HUES64 (cell line): ENCODE data around the gene RGSL1.

Experiments
- H3K27ac ChIP-seq: 2 replicates; pipeline ENCODE4 v1.7.0; 2013; ENCODE audit warnings: low read depth, low read length, inconsistent platforms
- H3K27me3 ChIP-seq: 2 replicates; pipeline ENCODE4 v1.6.1; 2013; ENCODE audit warnings: mild to moderate bottlenecking, low read length; ENCODE audit not compliant: insufficient read depth
- H3K36me3 ChIP-seq: 2 replicates; pipeline ENCODE4 v1.6.1; 2013; ENCODE audit warnings: mild to moderate bottlenecking, low read length; ENCODE audit not compliant: insufficient read depth
- H3K4me1 ChIP-seq: 2 replicates; pipeline ENCODE4 v1.6.1; 2013; ENCODE audit warnings: mild to moderate bottlenecking, low read length, moderate library complexity; ENCODE audit not compliant: insufficient read depth
- H3K4me3 ChIP-seq: 2 replicates; pipeline ENCODE4 v1.5.1; 2013; ENCODE audit warnings: mild to moderate bottlenecking, low read length, moderate library complexity
- H3K9ac ChIP-seq: 2 replicates; pipeline ENCODE4 v1.6.1; 2013; ENCODE audit warnings: mild to moderate bottlenecking, low read depth, low read length
- H3K9me3 ChIP-seq: 2 replicates; pipeline ENCODE4 v1.6.1; 2013; ENCODE audit warnings: low read depth, low read length; ENCODE audit not compliant: insufficient read depth
- WGBS: fragments of 150-250, 120-280 bp; methylation state at CpG from one replicate; pipeline ENCODE4 v1.1.7; 2013; ENCODE audit warnings: missing lambda C conversion rate; 5-methylcytosine and 5-hydroxymethylcytosine counted together

RGSL1 gene

DNA sequence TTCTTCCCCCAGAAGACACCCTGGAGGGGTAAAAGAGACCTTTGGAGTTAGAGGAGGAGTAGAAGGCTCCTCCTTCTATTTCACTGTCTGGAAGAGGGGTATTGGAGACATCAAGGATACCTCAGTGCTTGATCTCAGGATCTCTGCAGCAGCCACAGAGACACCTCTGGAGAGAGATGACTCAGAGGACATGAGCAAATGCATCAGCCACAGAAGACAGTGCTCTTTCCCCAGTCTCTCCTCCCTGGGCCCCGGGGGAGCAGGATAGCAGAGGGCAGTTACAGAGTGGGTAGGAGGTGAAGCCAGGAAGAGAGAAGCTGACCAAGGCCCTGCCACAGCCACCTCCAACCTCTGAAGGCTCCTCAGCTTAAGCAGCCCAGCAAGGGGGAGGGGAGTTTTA, 34.2 kb upstream of the RGSL1 start:
- no CpG with 5 or more reads among the region's 1 CpG for WGBS
- no peaks in the 10 kb centered on the region for H3K27me3 ChIP-seq

DNA sequence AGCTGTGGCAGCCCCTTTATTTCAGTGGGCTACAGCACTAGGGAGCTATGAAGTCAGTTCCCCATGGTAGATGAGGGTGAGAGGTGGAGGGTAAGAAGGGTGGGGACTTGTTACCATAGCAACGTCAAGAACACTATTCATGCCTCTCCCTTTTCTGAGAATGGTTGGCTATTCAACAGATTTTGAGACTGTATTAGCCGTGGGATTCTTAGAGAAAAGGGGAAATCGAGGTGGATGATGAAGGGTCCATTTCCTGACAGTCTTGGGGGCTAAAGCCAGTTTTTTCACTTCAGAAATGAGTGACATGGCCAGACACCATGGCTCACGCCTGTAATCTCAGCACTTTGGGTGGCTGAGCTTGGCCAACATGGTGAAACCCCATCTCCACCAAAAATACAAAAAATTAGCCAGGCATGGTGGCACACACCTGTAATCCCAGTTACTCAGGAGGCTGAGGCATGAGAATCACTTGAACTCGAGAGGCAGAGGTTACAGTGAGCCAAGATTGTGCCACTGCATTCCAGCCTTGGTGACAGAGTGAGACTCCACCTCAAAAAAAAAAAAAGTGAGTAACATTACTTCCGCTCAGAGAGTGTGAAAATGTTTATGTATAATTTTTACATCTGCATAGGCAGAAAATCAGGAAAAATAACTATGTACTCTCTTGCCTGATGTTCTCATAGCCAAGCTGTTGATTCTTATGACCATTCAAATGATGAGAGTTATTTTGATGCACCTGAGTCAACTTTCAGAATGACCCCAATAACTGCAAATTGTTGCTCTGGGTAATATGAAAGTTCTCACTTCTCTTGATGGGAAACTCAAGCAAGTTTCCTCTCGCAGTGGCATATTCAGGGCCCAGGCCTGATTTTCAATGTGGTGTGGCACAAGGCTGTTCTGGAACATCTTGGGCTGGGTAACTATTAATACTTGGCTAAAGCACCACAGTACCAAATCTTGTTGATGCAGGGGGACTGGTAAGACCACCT, 23.2 kb upstream of the RGSL1 start:
- H3K4me1 ChIP-seq, result no peaks in the 10 kb centered on the region; the same call in 1 of the 2 replicates
- no peak overlapping the region for H3K9ac ChIP-seq
- no peak overlapping the region for H3K4me3 ChIP-seq
- H3K27me3 ChIP-seq, result no peaks in the 10 kb centered on the region
- no peak overlapping the region for H3K27ac ChIP-seq
- no peaks in the 10 kb centered on the region for H3K9me3 ChIP-seq
- no peaks in the 10 kb centered on the region for H3K36me3 ChIP-seq
- 94% methylated on average over 7 of the region's 7 CpGs for WGBS

More for the DNA sequence above, 34.2 kb upstream of the RGSL1 start:
- Histone ChIP-seq H3K9me3 (no peaks in the 10 kb centered on the region), H3K4me3 (no peak overlapping the region), H3K9ac (no peak overlapping the region), H3K36me3 (no peaks in the 10 kb centered on the region), H3K27ac (no peak overlapping the region), H3K4me1 (no peaks in the 10 kb centered on the region)

DNA sequence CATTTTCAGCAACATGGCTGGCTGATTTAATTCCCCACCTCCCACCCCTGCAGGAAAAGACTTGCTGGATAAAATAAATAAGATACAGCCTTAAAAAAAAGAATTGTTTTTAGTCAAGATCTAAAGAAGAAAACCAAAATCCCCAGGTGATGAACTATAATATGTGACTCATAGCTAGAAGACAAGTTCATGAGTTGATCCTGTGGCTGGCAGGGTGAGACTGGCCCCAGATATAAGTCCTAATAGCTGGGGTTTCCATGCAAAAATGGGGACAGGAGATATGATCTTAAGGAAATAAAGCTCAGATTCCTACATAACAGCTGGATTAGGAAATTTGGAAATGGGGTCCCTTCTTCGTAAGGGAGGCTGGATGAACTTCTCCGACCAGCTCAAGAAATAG, 21.9 kb upstream of the RGSL1 start:
- no peaks in the 10 kb centered on the region; the same call in 1 of the 2 replicates for H3K4me1 ChIP-seq
- H3K27me3 ChIP-seq, result no peaks in the 10 kb centered on the region
- no peak overlapping the region for H3K9ac ChIP-seq
- no peak overlapping the region for H3K4me3 ChIP-seq
- no peaks in the 10 kb centered on the region for H3K36me3 ChIP-seq
- H3K9me3 ChIP-seq, result no peaks in the 10 kb centered on the region
- H3K27ac ChIP-seq, result no peak overlapping the region
- WGBS, result 100% methylated on average over 2 of the region's 2 CpGs

DNA sequence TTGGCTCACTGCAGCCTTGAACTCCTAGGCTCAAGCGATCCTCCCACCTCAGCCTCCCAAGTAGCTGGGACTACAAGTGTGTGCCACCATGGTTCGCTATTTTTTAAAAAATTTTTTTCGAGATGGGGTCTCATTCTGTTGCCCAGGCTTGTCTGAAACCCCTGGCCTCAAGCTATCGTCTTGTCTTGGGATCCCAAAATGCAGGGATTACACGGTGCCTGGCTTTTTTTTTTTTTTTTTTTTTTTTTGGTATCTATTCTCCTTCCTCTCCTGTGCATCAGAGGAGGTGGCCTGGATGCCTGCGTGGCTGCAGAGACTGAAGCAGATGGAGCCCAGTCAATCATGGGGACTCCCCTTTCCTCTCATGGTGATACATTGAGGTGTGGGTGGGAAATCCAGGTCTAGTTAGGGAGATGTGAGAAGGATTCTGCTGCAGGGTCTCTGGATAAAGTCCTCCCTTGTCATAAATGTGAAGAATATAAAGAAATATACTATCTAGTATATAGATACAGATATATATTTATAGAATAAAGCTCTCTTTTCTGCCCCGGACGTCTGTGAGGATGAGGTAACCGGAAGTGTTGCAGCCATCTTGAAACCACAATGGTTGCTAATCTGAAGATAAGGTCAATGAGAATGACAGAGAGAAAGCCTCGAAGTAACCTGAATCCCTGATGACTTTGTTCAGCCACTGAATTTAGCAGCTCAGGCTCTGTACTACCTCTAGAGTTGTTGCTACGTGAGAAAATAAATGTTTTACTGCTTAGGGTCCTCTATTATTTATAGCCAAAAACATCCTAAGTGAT, 19.5 kb upstream of the RGSL1 start:
- WGBS, result 92% methylated on average over 10 of the region's 11 CpGs
- Histone ChIP-seq H3K4me1 (no peaks in the 10 kb centered on the region; the same call in 1 of the 2 replicates), H3K36me3 (no peaks in the 10 kb centered on the region), H3K27ac (no peak overlapping the region), H3K27me3 (no peaks in the 10 kb centered on the region), H3K9me3 (no peaks in the 10 kb centered on the region), H3K4me3 (no peak overlapping the region), H3K9ac (no peak overlapping the region)

DNA sequence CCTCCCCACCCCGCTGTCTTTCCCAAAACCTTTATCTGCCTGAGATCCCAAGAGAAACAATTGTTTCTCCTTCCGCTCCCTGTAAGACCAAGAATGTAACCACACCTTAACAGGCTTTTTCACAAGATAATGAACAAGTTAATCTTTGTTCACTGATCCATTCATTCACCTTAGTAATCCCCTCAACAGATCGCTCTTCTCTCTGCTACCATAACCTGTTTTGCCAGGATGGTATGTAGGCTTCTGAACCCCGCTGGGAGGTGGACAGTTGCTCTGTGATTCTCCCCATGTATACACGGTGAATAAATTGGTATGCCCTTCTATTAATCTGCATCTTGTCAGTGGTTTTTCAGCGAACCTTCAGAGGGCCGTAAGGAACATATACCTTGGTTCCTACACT, 18.7 kb upstream of the RGSL1 start:
- whole genome bisulfite sequencing, result 93% methylated on average over 7 of the region's 7 CpGs

DNA sequence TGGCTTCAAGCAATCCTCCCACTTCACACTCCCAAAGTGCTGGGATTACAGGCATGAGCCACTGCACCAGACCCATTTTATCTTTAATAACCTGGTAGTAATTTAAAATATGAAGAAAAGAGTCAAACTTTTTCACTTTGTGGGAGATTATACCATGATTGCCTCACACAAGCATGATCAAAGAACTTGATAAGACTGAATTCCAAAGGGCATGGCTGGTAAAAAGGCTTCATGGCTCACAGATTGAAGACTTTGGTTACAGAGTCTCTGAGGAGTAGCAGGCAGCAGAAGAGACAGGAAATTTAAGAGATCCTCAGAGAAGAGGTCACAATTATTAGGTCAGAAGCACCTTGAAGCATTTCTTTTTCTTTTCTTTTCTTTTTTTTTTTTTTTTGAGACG, 16.4 kb upstream of the RGSL1 start:
- Histone ChIP-seq H3K27ac (no peak overlapping the region), H3K36me3 (no peaks in the 10 kb centered on the region), H3K4me1 (no peaks in the 10 kb centered on the region; the same call in 1 of the 2 replicates), H3K4me3 (no peak overlapping the region), H3K27me3 (no peaks in the 10 kb centered on the region), H3K9me3 (peaks cover 6% of the 10 kb centered on the region; the same call in 1 of the 2 replicates), H3K9ac (no peak overlapping the region)
- 92% methylated on average over 1 of the region's 1 CpG for WGBS

More for the DNA sequence above, 18.7 kb upstream of the RGSL1 start:
- H3K36me3 ChIP-seq, result no peaks in the 10 kb centered on the region
- H3K4me3 ChIP-seq, result no peak overlapping the region
- H3K9me3 ChIP-seq, result no peaks in the 10 kb centered on the region
- no peak overlapping the region for H3K27ac ChIP-seq
- no peak overlapping the region for H3K9ac ChIP-seq
- H3K4me1 ChIP-seq, result no peaks in the 10 kb centered on the region; the same call in 1 of the 2 replicates
- H3K27me3 ChIP-seq, result no peaks in the 10 kb centered on the region

DNA sequence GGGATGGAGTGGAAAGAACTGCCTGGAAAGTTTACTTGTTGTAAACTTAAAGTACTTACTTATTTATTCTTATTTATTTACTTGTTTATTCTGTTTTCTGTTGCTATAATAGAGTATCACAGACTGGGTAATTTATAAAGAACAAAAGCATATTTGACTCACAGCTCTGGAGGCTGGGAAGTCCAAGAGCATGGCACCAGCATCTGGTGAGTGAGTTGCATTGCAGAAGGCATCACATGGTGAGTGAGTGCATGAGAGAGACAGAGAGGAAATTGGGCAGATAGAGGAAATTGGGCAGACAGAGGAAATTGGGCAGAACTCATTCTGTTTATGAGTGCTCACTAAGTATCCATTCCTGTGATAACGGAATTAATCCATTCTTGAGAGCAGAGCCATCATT, 11.6 kb upstream of the RGSL1 start:
- no peak overlapping the region for H3K4me3 ChIP-seq
- H3K27me3 ChIP-seq, result no peaks in the 10 kb centered on the region
- H3K9ac ChIP-seq, result no peak overlapping the region
- H3K9me3 ChIP-seq, result peaks cover 6% of the 10 kb centered on the region; the same call in 1 of the 2 replicates
- H3K36me3 ChIP-seq, result no peaks in the 10 kb centered on the region
- WGBS, result 94% methylated on average over 1 of the region's 1 CpG
- no peaks in the 10 kb centered on the region for H3K4me1 ChIP-seq
- H3K27ac ChIP-seq, result no peak overlapping the region

DNA sequence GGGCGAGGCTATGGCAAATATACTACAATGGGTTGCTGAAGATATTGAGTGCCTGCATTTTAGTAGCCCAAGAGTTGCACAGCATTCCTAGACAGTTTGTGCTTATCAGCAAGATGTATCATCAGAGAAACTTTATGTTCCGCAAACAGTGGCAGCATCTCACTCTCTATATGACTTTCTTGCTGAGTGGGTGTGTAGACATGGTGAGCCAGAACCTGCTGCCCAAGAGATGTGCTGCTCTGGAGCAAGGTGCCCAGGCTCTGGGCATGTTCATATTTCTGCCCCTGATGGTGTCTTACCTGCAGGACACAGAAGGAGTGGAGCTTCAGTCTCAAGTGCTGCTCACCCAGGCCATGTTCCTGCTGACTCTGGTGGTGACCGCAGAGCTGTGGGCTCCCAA, 8.2 kb upstream of the RGSL1 start:
- no peaks in the 10 kb centered on the region for H3K36me3 ChIP-seq
- WGBS, result 96% methylated on average over 3 of the region's 3 CpGs
- no peak overlapping the region for H3K9ac ChIP-seq
- H3K27ac ChIP-seq, result no peak overlapping the region
- H3K4me1 ChIP-seq, result no peaks in the 10 kb centered on the region; the same call in 1 of the 2 replicates
- H3K4me3 ChIP-seq, result no peak overlapping the region
- H3K9me3 ChIP-seq, result peaks cover 6% of the 10 kb centered on the region; the same call in 1 of the 2 replicates
- H3K27me3 ChIP-seq, result no peaks in the 10 kb centered on the region

DNA sequence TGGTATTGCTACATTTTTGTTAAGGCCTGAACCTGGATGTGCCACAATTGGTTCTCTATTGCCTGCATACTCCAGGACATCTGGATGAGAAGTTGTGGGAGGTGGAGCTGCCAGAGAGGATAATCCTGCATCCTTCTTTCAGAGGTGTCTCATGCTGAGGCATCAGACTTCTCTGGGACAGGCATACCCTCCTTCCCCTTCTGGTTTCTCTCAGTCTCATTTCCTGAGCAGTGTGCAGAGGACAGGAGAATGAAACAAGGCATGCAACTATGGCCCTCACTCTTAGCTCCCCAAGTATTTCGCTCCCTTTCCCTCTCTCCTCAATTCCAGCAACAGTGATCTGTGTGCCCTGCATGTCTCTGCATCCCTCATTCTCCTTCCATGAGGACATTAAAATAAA, 7.6 kb upstream of the RGSL1 start:
- peaks cover 6% of the 10 kb centered on the region; the same call in 1 of the 2 replicates for H3K9me3 ChIP-seq
- no peak overlapping the region for H3K9ac ChIP-seq
- 92% methylated on average over 1 of the region's 1 CpG for WGBS
- no peak overlapping the region for H3K4me3 ChIP-seq
- H3K27ac ChIP-seq, result no peak overlapping the region
- no peaks in the 10 kb centered on the region; the same call in 1 of the 2 replicates for H3K4me1 ChIP-seq
- H3K36me3 ChIP-seq, result no peaks in the 10 kb centered on the region
- no peaks in the 10 kb centered on the region for H3K27me3 ChIP-seq

DNA sequence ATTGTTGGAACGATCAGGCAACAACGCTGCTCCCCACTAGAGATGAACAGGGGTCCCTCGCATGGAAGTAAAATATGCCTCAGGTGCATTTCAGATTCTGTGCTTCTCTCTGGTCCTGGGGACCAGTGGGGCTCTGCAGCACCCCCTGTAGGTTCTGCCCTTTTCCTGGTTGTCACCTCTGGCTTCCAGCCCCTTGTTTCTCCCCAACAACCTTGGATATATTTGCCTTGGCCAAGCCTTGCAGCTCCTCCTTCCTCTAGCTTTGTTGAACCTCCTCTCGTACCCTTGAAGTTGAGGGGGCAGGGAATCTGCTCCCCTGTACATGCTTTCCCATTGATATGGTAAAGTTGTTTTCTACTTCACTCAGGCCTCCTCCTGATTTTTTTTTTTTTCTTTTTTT, 5.4 kb upstream of the RGSL1 start:
- no peaks in the 10 kb centered on the region for H3K9me3 ChIP-seq

More for the DNA sequence above, 5.4 kb upstream of the RGSL1 start:
- Histone ChIP-seq H3K27me3 (no peaks in the 10 kb centered on the region), H3K27ac (no peak overlapping the region), H3K9ac (no peak overlapping the region), H3K4me3 (no peak overlapping the region), H3K4me1 (peaks cover 1% of the 10 kb centered on the region; the same call in 1 of the 2 replicates), H3K36me3 (no peaks in the 10 kb centered on the region)
- 87% methylated on average over 3 of the region's 4 CpGs for WGBS
